Measurements from ENCODE around the gene RBMY1F. TPM values are rescaled to one million over a fixed set of nuclear protein-coding genes. Genes with fewer than 3 reads are reported as not detected.

RBMY1F gene
- not detected in 5 replicates for total RNA-seq (2022; extraction: Qiagen RNA extraction)

DNA sequence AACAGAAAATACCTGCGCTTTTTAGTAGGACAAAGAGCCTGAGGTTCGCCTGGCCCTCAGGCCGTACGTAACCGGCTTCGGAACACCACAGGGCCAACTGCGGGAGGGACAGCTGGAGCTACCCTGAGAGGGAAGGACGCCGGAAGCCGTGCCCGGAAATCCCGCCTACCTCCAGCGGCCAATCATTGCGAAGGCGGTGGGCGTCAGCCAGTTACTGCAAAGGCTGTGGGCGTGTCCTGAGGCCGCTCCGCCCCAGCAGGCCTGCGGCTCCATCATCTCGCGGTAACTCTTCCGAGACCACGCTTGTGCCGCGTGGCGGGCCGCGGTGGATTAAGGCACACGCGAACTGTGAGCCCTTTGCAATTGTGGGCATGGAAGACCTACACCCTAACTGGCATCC, at the start of gene RBMY1F:
Gene RBMY1F (minus strand): TSS at position 101 of the 400 bp plus-strand sequence. CDS start 1,954 bp downstream, outside the sequence.

Other genes starting within 250 kb of the RBMY1F start
- not detected in 5 replicates for gene RBMY1J, start 220.5 kb upstream of the RBMY1F start, total RNA-seq (2022; extraction: Qiagen RNA extraction)